KOPT-K1 (cell line): ENCODE results near the gene TUBB2A.
"Not testable (repeated sequence)": the region's sequence is repeated elsewhere in the genome, so short reads cannot be mapped to it uniquely, and the experiment has no call there.

Experiments
- H3K27ac ChIP-seq: fragments of 200-600 bp; sonication (generic); 2 replicates; pipeline ENCODE4 v1.5.1; 2016; ENCODE audit warnings: antibody characterized with exemption, mild to moderate bottlenecking, low read depth, low read length; ENCODE audit not compliant: poor library complexity, severe bottlenecking
- H3K36me3 ChIP-seq: fragments of 200-600 bp; sonication (generic); 2 replicates; pipeline ENCODE4 v1.5.1; 2017; ENCODE audit warnings: antibody characterized with exemption, mild to moderate bottlenecking, low read length, moderate library complexity; ENCODE audit not compliant: insufficient read depth
- H3K9me3 ChIP-seq: fragments of 200-600 bp; sonication (generic); 2 replicates; pipeline ENCODE4 v1.5.1; 2017; ENCODE audit warnings: antibody characterized with exemption, low read length, mild to moderate bottlenecking; ENCODE audit not compliant: insufficient read depth, poor library complexity, severe bottlenecking

Gene TUBB2A

GRCh38 chr6:3157131-3157933 is at the start of gene TUBB2A:
TSS of gene TUBB2A (minus strand) at chr6:3157544. CDS start at chr6:3157463, 81 bp downstream.
- Histone ChIP-seq H3K27ac (peak within 1 kb of the TSS; percentile 45), H3K36me3 (no peaks in the 10 kb centered on the region), H3K9me3 (no peaks in the 10 kb centered on the region)

- no peaks in the 10 kb centered on the region for H3K36me3 ChIP-seq
Measured at GRCh38 chr6:3206339-3207015, 49.1 kb upstream of the TUBB2A start.

GRCh38 chr6:3205913-3206312 is 48.6 kb upstream of the TUBB2A start:
- Histone ChIP-seq H3K9me3 (peaks cover 4% of the 10 kb centered on the region), H3K36me3 (no peaks in the 10 kb centered on the region), H3K27ac (no peak overlapping the region)

More at GRCh38 chr6:3206339-3207015, 49.1 kb upstream of the TUBB2A start:
- no peak overlapping the region for H3K27ac ChIP-seq
- peaks cover 4% of the 10 kb centered on the region for H3K9me3 ChIP-seq

- peaks cover 4% of the 10 kb centered on the region for H3K9me3 ChIP-seq
- no peaks in the 10 kb centered on the region for H3K36me3 ChIP-seq
- no peak overlapping the region for H3K27ac ChIP-seq
Measured at GRCh38 chr6:3204921-3205320, 47.6 kb upstream of the TUBB2A start.

- H3K27ac ChIP-seq, result no peak overlapping the region
- H3K36me3 ChIP-seq, result no peaks in the 10 kb centered on the region
- H3K9me3 ChIP-seq, result peaks cover 4% of the 10 kb centered on the region
Measured at GRCh38 chr6:3202999-3203696, 45.8 kb upstream of the TUBB2A start.

GRCh38 chr6:3201388-3201787 is 44.0 kb upstream of the TUBB2A start:
- Histone ChIP-seq H3K9me3 (no peaks in the 10 kb centered on the region), H3K36me3 (no peaks in the 10 kb centered on the region), H3K27ac (no peak overlapping the region)

- H3K36me3 ChIP-seq, result no peaks in the 10 kb centered on the region
- H3K27ac ChIP-seq, result no peak overlapping the region
- no peaks in the 10 kb centered on the region for H3K9me3 ChIP-seq
Measured at GRCh38 chr6:3200682-3201081, 43.3 kb upstream of the TUBB2A start.

GRCh38 chr6:3199382-3199781 is 42.0 kb upstream of the TUBB2A start:
- H3K27ac ChIP-seq, result no peak overlapping the region
- H3K36me3 ChIP-seq, result no peaks in the 10 kb centered on the region
- no peaks in the 10 kb centered on the region for H3K9me3 ChIP-seq

GRCh38 chr6:3197734-3198133 is 40.4 kb upstream of the TUBB2A start:
- H3K9me3 ChIP-seq, H3K36me3 ChIP-seq, H3K27ac ChIP-seq: not testable (repeated sequence)

GRCh38 chr6:3196770-3197169 is 39.4 kb upstream of the TUBB2A start:
- Histone ChIP-seq H3K27ac (no peak overlapping the region), H3K36me3 (no peaks in the 10 kb centered on the region), H3K9me3 (no peaks in the 10 kb centered on the region)

GRCh38 chr6:3195695-3196497 is 38.6 kb upstream of the TUBB2A start:
- H3K36me3 ChIP-seq, result no peaks in the 10 kb centered on the region
- no peaks in the 10 kb centered on the region for H3K9me3 ChIP-seq
- no peak overlapping the region for H3K27ac ChIP-seq

GRCh38 chr6:3195420-3195694 is 38.0 kb upstream of the TUBB2A start:
- H3K36me3 ChIP-seq, result no peaks in the 10 kb centered on the region
- H3K9me3 ChIP-seq, result no peaks in the 10 kb centered on the region
- no peak overlapping the region for H3K27ac ChIP-seq

GRCh38 chr6:3194535-3195419 is 37.4 kb upstream of the TUBB2A start:
- no peak overlapping the region for H3K27ac ChIP-seq
- H3K9me3 ChIP-seq, result no peaks in the 10 kb centered on the region
- H3K36me3 ChIP-seq, result no peaks in the 10 kb centered on the region
